WTC11 (cell line): ENCODE data around the gene C2orf49.

Experiments
- E2F5 ChIP-seq: sonication (generic); formaldehyde crosslinking; IDR thresholded peaks from 2 replicates; pipeline ENCODE4 v1.8.1; 2022; ENCODE audit warnings: mild to moderate bottlenecking, moderate library complexity, missing genetic modification reagents
- TEAD4 ChIP-seq: sonication (generic); formaldehyde crosslinking; IDR thresholded peaks from 2 replicates; pipeline ENCODE4 v1.8.0; 2022; ENCODE audit warnings: mild to moderate bottlenecking, missing genetic modification reagents
- TF ChIP-seq, protein P1 (sequence below): fragments of 200-600 bp; IDR thresholded peaks from 2 replicates; pipeline ENCODE4 v1.8.0; 2022; ENCODE audit warnings: antibody characterized with exemption

GRCh38 chr2:105288133-105288532, 49.2 kb upstream of the C2orf49 start:
- TF ChIP-seq E2F5: no peak
- TF ChIP-seq, protein P1, sequence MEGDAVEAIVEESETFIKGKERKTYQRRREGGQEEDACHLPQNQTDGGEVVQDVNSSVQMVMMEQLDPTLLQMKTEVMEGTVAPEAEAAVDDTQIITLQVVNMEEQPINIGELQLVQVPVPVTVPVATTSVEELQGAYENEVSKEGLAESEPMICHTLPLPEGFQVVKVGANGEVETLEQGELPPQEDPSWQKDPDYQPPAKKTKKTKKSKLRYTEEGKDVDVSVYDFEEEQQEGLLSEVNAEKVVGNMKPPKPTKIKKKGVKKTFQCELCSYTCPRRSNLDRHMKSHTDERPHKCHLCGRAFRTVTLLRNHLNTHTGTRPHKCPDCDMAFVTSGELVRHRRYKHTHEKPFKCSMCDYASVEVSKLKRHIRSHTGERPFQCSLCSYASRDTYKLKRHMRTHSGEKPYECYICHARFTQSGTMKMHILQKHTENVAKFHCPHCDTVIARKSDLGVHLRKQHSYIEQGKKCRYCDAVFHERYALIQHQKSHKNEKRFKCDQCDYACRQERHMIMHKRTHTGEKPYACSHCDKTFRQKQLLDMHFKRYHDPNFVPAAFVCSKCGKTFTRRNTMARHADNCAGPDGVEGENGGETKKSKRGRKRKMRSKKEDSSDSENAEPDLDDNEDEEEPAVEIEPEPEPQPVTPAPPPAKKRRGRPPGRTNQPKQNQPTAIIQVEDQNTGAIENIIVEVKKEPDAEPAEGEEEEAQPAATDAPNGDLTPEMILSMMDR: no peak
- TF ChIP-seq TEAD4 (CRISPR knock-in tag): no peak
